Neural progenitor cell (in vitro differentiated cells): Measurements from ENCODE around the gene SMG6.

Experiments used
- EZH2 ChIP-seq: fragments of 200-600 bp; sonication (generic); IDR thresholded peaks from 2 replicates; pipeline ENCODE4 v1.6.1; 2017; ENCODE audit warnings: antibody characterized with exemption, mild to moderate bottlenecking, moderate library complexity
- EZH2phosphoT487 ChIP-seq: fragments of 200-600 bp; sonication (generic); IDR thresholded peaks from 2 replicates; pipeline ENCODE4 v1.6.1; 2017; ENCODE audit warnings: antibody characterized with exemption
- TF ChIP-seq, protein P1 (sequence below): fragments of 200-600 bp; sonication (generic); IDR thresholded peaks from 2 replicates; pipeline ENCODE4 v1.5.1; 2017; ENCODE audit warnings: antibody characterized with exemption, mild to moderate bottlenecking

DNA sequence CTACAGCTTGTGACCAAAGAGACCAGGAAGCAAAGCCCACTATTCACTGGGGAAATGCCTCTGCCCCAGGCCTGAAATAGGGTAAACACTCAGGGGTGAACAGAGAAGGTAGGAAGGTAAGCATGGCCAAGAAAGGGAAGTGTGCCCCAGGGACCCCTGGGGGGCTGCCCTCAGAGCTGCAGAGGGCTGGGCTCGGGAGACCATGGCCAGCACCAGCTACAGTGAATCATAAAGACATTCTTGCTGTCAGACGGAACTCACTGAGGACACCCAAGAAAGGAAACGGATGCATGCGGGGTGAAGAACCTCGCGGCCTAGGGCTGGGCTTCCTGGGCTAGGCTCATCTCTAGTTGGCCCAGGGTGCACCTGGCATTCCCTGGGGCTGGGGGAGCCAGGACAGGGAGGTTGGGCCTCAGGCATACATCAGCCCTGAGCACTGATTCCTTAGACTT lies 239.0 kb downstream of the SMG6 start:
- TF ChIP-seq EZH2 = no peak
- TF ChIP-seq, protein P1, sequence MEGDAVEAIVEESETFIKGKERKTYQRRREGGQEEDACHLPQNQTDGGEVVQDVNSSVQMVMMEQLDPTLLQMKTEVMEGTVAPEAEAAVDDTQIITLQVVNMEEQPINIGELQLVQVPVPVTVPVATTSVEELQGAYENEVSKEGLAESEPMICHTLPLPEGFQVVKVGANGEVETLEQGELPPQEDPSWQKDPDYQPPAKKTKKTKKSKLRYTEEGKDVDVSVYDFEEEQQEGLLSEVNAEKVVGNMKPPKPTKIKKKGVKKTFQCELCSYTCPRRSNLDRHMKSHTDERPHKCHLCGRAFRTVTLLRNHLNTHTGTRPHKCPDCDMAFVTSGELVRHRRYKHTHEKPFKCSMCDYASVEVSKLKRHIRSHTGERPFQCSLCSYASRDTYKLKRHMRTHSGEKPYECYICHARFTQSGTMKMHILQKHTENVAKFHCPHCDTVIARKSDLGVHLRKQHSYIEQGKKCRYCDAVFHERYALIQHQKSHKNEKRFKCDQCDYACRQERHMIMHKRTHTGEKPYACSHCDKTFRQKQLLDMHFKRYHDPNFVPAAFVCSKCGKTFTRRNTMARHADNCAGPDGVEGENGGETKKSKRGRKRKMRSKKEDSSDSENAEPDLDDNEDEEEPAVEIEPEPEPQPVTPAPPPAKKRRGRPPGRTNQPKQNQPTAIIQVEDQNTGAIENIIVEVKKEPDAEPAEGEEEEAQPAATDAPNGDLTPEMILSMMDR = no peak
- no peak for TF ChIP-seq EZH2phosphoT487
